ENCODE data around the gene CD48. TPM values are rescaled to one million over a fixed set of nuclear protein-coding genes. Genes with fewer than 3 reads are reported as not detected.

Gene CD48
- polyA plus RNA-seq, 3 donors = 356 to 688 (median 363) TPM

DNA sequence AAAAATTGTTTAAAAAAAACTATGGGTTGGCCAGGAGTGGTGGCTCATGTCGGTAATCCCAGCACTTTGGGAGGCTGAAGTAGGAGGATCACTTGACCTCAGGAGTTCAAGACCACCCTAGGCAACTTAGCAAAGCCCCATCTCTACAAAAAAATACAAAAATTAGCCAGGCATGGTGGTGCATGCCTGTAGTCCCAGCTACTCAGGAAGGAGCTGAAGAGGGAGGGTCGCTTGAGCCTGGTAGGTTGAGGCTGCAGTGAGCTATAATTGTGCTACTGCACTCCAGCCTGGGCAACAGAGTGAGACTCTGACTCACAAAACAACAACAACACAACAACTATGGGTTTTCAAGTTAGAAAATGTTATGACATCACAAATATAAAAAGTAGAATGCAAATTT lies 43.8 kb upstream of the CD48 start:
- Histone ChIP-seq H3K4me2 (replicated peaks; ENCODE audit: extremely low read depth, low read length, poor library complexity, severe bottlenecking) (no peak overlapping the region), H3K36me3 (replicated peaks in 1 of 2; ENCODE audit: control insufficient read depth in 1 of 2, insufficient read depth in 2 of 2, low read length in 2 of 2) (no peaks in the 10 kb centered on the region), H2AFZ (ENCODE audit: insufficient read depth, low read depth, low read length, poor library complexity, severe bottlenecking) (no peak overlapping the region), H4K20me1 (ENCODE audit: insufficient read depth, low read length) (no peaks in the 10 kb centered on the region), H3K27me3 (ENCODE audit: control insufficient read depth in 2 of 2, insufficient read depth in 2 of 2, low read length in 2 of 2) (no peaks in the 10 kb centered on the region), H3K27ac (ENCODE audit: low read depth in 1 of 2, low read length in 2 of 2) (no peak overlapping the region), H3K9ac (ENCODE audit: insufficient read depth, low read length, poor library complexity, severe bottlenecking) (no peak overlapping the region), H3K79me2 (ENCODE audit: insufficient read depth, low read length) (no peaks in the 10 kb centered on the region), H3K4me1 (ENCODE audit: control insufficient read depth in 1 of 2, insufficient read depth in 2 of 2, low read length in 2 of 2) (no peaks in the 10 kb centered on the region), H3K9me3 (replicated peaks in 1 of 2; ENCODE audit: control insufficient read depth in 1 of 2, insufficient read depth in 1 of 2, low read length in 2 of 2) (no peaks in the 10 kb centered on the region), H3K4me3 (replicated peaks in 1 of 3; ENCODE audit: low read depth in 2 of 3, low read length in 3 of 3) (no peak overlapping the region)
- DNase-seq = no peak
- peaks cover 2% of the 10 kb centered on the region for H3K4me1 Mint-ChIP-seq
- intact Hi-C loops (cut with micrococcal nuclease) = no loop called here
- WGBS (ENCODE audit: insufficient coverage) = no CpG with 5 or more reads among the region's 2 CpGs
- no peaks in the 10 kb centered on the region for H3K9me3 Mint-ChIP-seq
- H3K4me3 Mint-ChIP-seq = no peak overlapping the region
- H3K27me3 Mint-ChIP-seq (ENCODE audit: low read depth in 3 of 3) = peaks cover 0 to 11% (median 6%) of the 10 kb centered on the region in 3 donors
- no peak overlapping the region for H3K27ac Mint-ChIP-seq
- H3K36me3 Mint-ChIP-seq = peaks cover 4 to 18% of the 10 kb centered on the region in 2 donors
- TF ChIP-seq, protein P1, sequence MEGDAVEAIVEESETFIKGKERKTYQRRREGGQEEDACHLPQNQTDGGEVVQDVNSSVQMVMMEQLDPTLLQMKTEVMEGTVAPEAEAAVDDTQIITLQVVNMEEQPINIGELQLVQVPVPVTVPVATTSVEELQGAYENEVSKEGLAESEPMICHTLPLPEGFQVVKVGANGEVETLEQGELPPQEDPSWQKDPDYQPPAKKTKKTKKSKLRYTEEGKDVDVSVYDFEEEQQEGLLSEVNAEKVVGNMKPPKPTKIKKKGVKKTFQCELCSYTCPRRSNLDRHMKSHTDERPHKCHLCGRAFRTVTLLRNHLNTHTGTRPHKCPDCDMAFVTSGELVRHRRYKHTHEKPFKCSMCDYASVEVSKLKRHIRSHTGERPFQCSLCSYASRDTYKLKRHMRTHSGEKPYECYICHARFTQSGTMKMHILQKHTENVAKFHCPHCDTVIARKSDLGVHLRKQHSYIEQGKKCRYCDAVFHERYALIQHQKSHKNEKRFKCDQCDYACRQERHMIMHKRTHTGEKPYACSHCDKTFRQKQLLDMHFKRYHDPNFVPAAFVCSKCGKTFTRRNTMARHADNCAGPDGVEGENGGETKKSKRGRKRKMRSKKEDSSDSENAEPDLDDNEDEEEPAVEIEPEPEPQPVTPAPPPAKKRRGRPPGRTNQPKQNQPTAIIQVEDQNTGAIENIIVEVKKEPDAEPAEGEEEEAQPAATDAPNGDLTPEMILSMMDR (IDR thresholded peaks at IDR 0.05) = no peak

DNA sequence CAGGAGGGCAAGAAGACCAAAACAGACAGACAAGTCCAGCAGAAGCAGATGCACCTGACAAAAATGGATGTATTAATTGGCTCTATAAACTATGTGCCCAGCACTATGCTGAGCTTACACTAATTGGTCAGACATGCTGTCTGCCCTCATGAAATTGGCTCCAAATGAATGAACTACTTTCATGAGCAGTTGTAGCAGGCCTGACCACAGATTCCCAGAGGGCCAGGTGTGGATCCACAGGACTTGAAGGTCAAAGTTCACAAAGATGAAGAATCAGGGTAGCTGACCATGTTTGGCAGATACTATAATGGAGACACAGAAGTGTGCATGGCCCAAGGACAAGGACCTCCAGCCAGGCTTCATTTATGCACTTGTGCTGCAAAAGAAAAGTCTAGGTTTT lies 42.0 kb upstream of the CD48 start:
- H3K4me1 Mint-ChIP-seq = peaks cover 9% of the 10 kb centered on the region
- H2AFZ ChIP-seq (ENCODE audit: insufficient read depth, low read depth, low read length, poor library complexity, severe bottlenecking) = no peak overlapping the region
- H3K27me3 ChIP-seq (ENCODE audit: control insufficient read depth in 2 of 2, insufficient read depth in 2 of 2, low read length in 2 of 2) = no peaks in the 10 kb centered on the region
- intact Hi-C loops (cut with micrococcal nuclease) = no loop called here
- DNase-seq = no peak
- H3K4me3 ChIP-seq (replicated peaks in 1 of 3; ENCODE audit: low read depth in 2 of 3, low read length in 3 of 3) = no peak overlapping the region
- H3K36me3 ChIP-seq (replicated peaks in 1 of 2; ENCODE audit: control insufficient read depth in 1 of 2, insufficient read depth in 2 of 2, low read length in 2 of 2) = no peaks in the 10 kb centered on the region
- H3K4me2 ChIP-seq (replicated peaks; ENCODE audit: extremely low read depth, low read length, poor library complexity, severe bottlenecking) = no peak overlapping the region
- H3K27ac ChIP-seq (ENCODE audit: low read depth in 1 of 2, low read length in 2 of 2) = no peak overlapping the region
- no peak overlapping the region for H3K4me3 Mint-ChIP-seq
- no peak overlapping the region for H3K9ac ChIP-seq (ENCODE audit: insufficient read depth, low read length, poor library complexity, severe bottlenecking)
- H3K79me2 ChIP-seq (ENCODE audit: insufficient read depth, low read length) = no peaks in the 10 kb centered on the region
- H3K27ac Mint-ChIP-seq = no peak overlapping the region
- no peaks in the 10 kb centered on the region for H3K9me3 Mint-ChIP-seq
- H3K9me3 ChIP-seq (replicated peaks in 1 of 2; ENCODE audit: control insufficient read depth in 1 of 2, insufficient read depth in 1 of 2, low read length in 2 of 2) = no peaks in the 10 kb centered on the region
- peaks cover 8 to 13% of the 10 kb centered on the region in 2 donors for H3K4me1 ChIP-seq (ENCODE audit: control insufficient read depth in 1 of 2, insufficient read depth in 2 of 2, low read length in 2 of 2)
- peaks cover 0 to 11% (median 6%) of the 10 kb centered on the region in 3 donors for H3K27me3 Mint-ChIP-seq (ENCODE audit: low read depth in 3 of 3)
- H4K20me1 ChIP-seq (ENCODE audit: insufficient read depth, low read length) = no peaks in the 10 kb centered on the region
- peaks cover 8 to 22% of the 10 kb centered on the region in 2 donors for H3K36me3 Mint-ChIP-seq
- TF ChIP-seq, protein P1 (IDR thresholded peaks at IDR 0.05) = no peak

Measured in CD14-positive monocyte (primary cell).